ENCODE results near the gene GLT1D1.

DNA sequence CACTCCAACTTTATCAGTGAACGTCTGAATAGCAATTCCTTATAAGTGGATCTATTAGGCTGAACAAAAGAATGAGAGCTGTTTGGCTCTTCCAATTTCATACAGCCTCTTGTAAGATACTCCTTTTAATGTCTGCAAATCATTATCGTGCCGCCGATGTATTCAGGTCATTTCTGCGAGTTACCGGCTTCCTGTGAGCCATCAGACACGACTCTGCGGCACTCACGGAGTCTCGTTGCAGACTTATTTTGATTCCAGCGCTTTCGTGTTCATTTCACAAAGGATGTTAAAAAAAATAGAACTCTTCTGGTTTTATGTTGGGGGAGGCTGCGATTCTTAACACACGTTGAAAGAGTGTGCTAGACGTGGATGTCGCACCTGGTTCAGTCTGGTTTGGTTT is 106.6 kb downstream of the GLT1D1 start:
- no peak for TF ChIP-seq POLR2A (IDR thresholded peaks at IDR 0.05)
- TF ChIP-seq, protein P1, sequence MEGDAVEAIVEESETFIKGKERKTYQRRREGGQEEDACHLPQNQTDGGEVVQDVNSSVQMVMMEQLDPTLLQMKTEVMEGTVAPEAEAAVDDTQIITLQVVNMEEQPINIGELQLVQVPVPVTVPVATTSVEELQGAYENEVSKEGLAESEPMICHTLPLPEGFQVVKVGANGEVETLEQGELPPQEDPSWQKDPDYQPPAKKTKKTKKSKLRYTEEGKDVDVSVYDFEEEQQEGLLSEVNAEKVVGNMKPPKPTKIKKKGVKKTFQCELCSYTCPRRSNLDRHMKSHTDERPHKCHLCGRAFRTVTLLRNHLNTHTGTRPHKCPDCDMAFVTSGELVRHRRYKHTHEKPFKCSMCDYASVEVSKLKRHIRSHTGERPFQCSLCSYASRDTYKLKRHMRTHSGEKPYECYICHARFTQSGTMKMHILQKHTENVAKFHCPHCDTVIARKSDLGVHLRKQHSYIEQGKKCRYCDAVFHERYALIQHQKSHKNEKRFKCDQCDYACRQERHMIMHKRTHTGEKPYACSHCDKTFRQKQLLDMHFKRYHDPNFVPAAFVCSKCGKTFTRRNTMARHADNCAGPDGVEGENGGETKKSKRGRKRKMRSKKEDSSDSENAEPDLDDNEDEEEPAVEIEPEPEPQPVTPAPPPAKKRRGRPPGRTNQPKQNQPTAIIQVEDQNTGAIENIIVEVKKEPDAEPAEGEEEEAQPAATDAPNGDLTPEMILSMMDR (IDR thresholded peaks at IDR 0.05): no peak

Measured in Peyer's patch (tissue), 4 donors.